H9 (cell line): ENCODE results near the gene MED1. TPM values are rescaled to one million over a fixed set of nuclear protein-coding genes. Genes with fewer than 3 reads are reported as not detected.
"Not testable (repeated sequence)": the region's sequence is repeated elsewhere in the genome, so short reads cannot be mapped to it uniquely, and the experiment has no call there.

ENCODE experiments used
- DNase-seq: peaks from one replicate; pipeline ENCODE4 v3.0.0-alpha.2; 2017
- H2AFZ ChIP-seq: one replicate; pipeline ENCODE4 v1.6.1; 2013; ENCODE audit warnings: mild to moderate bottlenecking, low read length, control low read depth, moderate library complexity
- H2AK5ac ChIP-seq: 2 replicates; pipeline ENCODE4 v1.6.1; 2013; ENCODE audit warnings: low read length, control low read depth, mixed read lengths; ENCODE audit not compliant: insufficient read length
- H2BK120ac ChIP-seq: one replicate; pipeline ENCODE4 v1.6.1; 2013; ENCODE audit warnings: low read depth, mild to moderate bottlenecking, low read length, control low read depth, inconsistent platforms; ENCODE audit not compliant: poor library complexity, severe bottlenecking
- H2BK12ac ChIP-seq: 2 replicates; pipeline ENCODE4 v1.6.1; 2013; ENCODE audit warnings: low read length, control low read depth, mixed read lengths, low read depth; ENCODE audit not compliant: insufficient read length
- H2BK15ac ChIP-seq: 2 replicates; pipeline ENCODE4 v1.6.1; 2013; ENCODE audit warnings: low read depth, low read length, control low read depth
- H2BK20ac ChIP-seq: one replicate; pipeline ENCODE4 v1.6.1; 2013; ENCODE audit warnings: low read depth, mild to moderate bottlenecking, low read length, control low read depth, inconsistent platforms; ENCODE audit not compliant: poor library complexity, severe bottlenecking
- H2BK5ac ChIP-seq: 2 replicates; pipeline ENCODE4 v1.6.1; 2013; ENCODE audit warnings: low read length, control low read depth, mixed read lengths; ENCODE audit not compliant: insufficient read length
- H3K14ac ChIP-seq: 2 replicates; pipeline ENCODE4 v1.6.1; 2013; ENCODE audit warnings: low read length, control low read depth; ENCODE audit not compliant: insufficient read depth
- H3K18ac ChIP-seq: 2 replicates; pipeline ENCODE4 v1.6.1; 2013; ENCODE audit warnings: low read depth, mild to moderate bottlenecking, mixed read lengths, low read length, control low read depth; ENCODE audit not compliant: insufficient read length
- H3K23ac ChIP-seq: 2 replicates; pipeline ENCODE4 v1.6.1; 2013; ENCODE audit warnings: low read length, control low read depth, mixed read lengths, low read depth; ENCODE audit not compliant: insufficient read length
- H3K23me2 ChIP-seq: 2 replicates; pipeline ENCODE4 v1.6.1; 2013; ENCODE audit warnings: low read depth, mild to moderate bottlenecking, mixed read lengths, low read length, control low read depth; ENCODE audit not compliant: insufficient read length, poor library complexity, severe bottlenecking
- H3K27ac ChIP-seq: 2 replicates; pipeline ENCODE4 v1.5.1; 2013; ENCODE audit warnings: low read length, control low read depth, mixed read lengths, low read depth; ENCODE audit not compliant: insufficient read length
- H3K27me3 ChIP-seq: 2 replicates; pipeline ENCODE4 v1.6.1; 2013; ENCODE audit warnings: low read length, control low read depth, inconsistent platforms; ENCODE audit not compliant: insufficient read depth
- H3K4ac ChIP-seq: 2 replicates; pipeline ENCODE4 v1.6.1; 2013; ENCODE audit warnings: low read depth, mild to moderate bottlenecking, control low read depth, inconsistent platforms, low read length, moderate library complexity
- H3K4me1 ChIP-seq: 2 replicates; pipeline ENCODE4 v1.6.1; 2013; ENCODE audit warnings: low read length, control low read depth, inconsistent platforms; ENCODE audit not compliant: insufficient read depth
- H3K4me2 ChIP-seq: 2 replicates; pipeline ENCODE4 v1.6.1; 2013; ENCODE audit warnings: low read length, control low read depth, mixed read lengths; ENCODE audit not compliant: insufficient read length, insufficient read depth
- H3K56ac ChIP-seq: 2 replicates; pipeline ENCODE4 v1.6.1; 2013; ENCODE audit warnings: low read depth, mild to moderate bottlenecking, mixed read lengths, low read length, control low read depth; ENCODE audit not compliant: insufficient read length
- H3K79me1 ChIP-seq: 2 replicates; pipeline ENCODE4 v1.6.1; 2013; ENCODE audit warnings: low read depth, mild to moderate bottlenecking, moderate library complexity, low read length, control low read depth, inconsistent platforms; ENCODE audit not compliant: insufficient read depth, poor library complexity, severe bottlenecking
- H3K79me2 ChIP-seq: 2 replicates; pipeline ENCODE4 v1.6.1; 2013; ENCODE audit warnings: low read length, control low read depth, inconsistent platforms; ENCODE audit not compliant: insufficient read depth
- H3K9ac ChIP-seq: 2 replicates; pipeline ENCODE4 v1.6.1; 2013; ENCODE audit warnings: low read length, control low read depth, mixed read lengths; ENCODE audit not compliant: insufficient read length; ENCODE audit errors: extremely low read depth
- H3K9me3 ChIP-seq: one replicate; pipeline ENCODE4 v1.6.1; 2013; ENCODE audit warnings: low read depth, low read length, inconsistent platforms; ENCODE audit not compliant: control insufficient read depth
- H3T11ph ChIP-seq: one replicate; pipeline ENCODE4 v1.6.1; 2013; ENCODE audit warnings: mild to moderate bottlenecking, low read length, control low read depth, inconsistent platforms
- H4K20me1 ChIP-seq: one replicate; pipeline ENCODE4 v1.6.1; 2013; ENCODE audit not compliant: control insufficient read depth, insufficient read length, insufficient read depth
- H4K5ac ChIP-seq: 2 replicates; pipeline ENCODE4 v1.6.1; 2013; ENCODE audit warnings: low read depth, mild to moderate bottlenecking, mixed read lengths, low read length, control low read depth; ENCODE audit not compliant: insufficient read length
- H4K8ac ChIP-seq: replicated peaks from 2 replicates; pipeline ENCODE4 v1.6.1; 2013; ENCODE audit warnings: low read length, control low read depth, mixed read lengths, low read depth; ENCODE audit not compliant: insufficient read length
- H4K91ac ChIP-seq: 2 replicates; pipeline ENCODE4 v1.6.1; 2013; ENCODE audit warnings: low read depth, mild to moderate bottlenecking, moderate library complexity, mixed read lengths, low read length, control low read depth; ENCODE audit not compliant: insufficient read length
- H3K27ac Mint-ChIP-seq, 3 experiments: 2 replicates in 2 of 3; 3 replicates in 1 of 3; pipeline ENCODE4 v1.8.0; 2020 to 2021; ENCODE audit warnings: mixed read lengths in 3 of 3, mild to moderate bottlenecking in 1 of 3, moderate library complexity in 1 of 3
- H3K27me3 Mint-ChIP-seq: 2 replicates; pipeline ENCODE4 v1.8.0; 2021; ENCODE audit warnings: low read depth, mild to moderate bottlenecking, moderate library complexity, mixed read lengths
- H3K36me3 Mint-ChIP-seq, 3 experiments: 2 replicates in 2 of 3; 3 replicates in 1 of 3; pipeline ENCODE4 v1.8.0; 2020 to 2021; ENCODE audit warnings: low read depth in 3 of 3, mixed read lengths in 3 of 3; ENCODE audit not compliant: insufficient read depth in 1 of 3
- H3K4me1 Mint-ChIP-seq, 2 experiments: 2 replicates each; pipeline ENCODE4 v1.8.0; 2020; ENCODE audit warnings: mixed read lengths in 2 of 2
- H3K4me3 Mint-ChIP-seq, 2 experiments: 2 replicates in 1 of 2; 3 replicates in 1 of 2; pipeline ENCODE4 v1.8.0; 2020 to 2021; ENCODE audit warnings: mild to moderate bottlenecking in 2 of 2, mixed read lengths in 2 of 2, moderate library complexity in 1 of 2
- H3K9me3 Mint-ChIP-seq, 2 experiments: 2 replicates in 1 of 2; 3 replicates in 1 of 2; pipeline ENCODE4 v1.8.0; 2020; ENCODE audit warnings: mild to moderate bottlenecking in 2 of 2, mixed read lengths in 2 of 2, moderate library complexity in 1 of 2
- CTCF ChIP-seq: fragments of 200-600 bp; sonication (generic); conservative IDR thresholded peaks from 3 replicates; pipeline ENCODE4 v1.8.0; 2021; ENCODE audit warnings: antibody characterized with exemption, mild to moderate bottlenecking
- WGBS: extraction: QIAGEN DNeasy Blood & Tissue Kit; methylation state at CpG from one replicate; pipeline ENCODE4 v1.1.7; 2013; ENCODE audit warnings: missing lambda C conversion rate, low lambda C conversion rate, mixed read lengths; ENCODE audit not compliant: insufficient read length; ENCODE audit errors: extremely low coverage; 5-methylcytosine and 5-hydroxymethylcytosine counted together
- total RNA-seq: library from RNA; stranded (reverse); gene quantifications from 2 replicates; pipeline ENCODE4 v1.2.1, GENCODE V29; 2021

MED1 gene
- total RNA-seq, 1 experiment from 2014 or later = 59.2 TPM

GRCh38 chr17:39483506-39483905 lies 32.4 kb upstream of the MED1 start:
- H3K4me1 Mint-ChIP-seq = no peaks in the 10 kb centered on the region
- H3K36me3 Mint-ChIP-seq = peaks cover 3 to 37% (median 19%) of the 10 kb centered on the region in 3 experiments; a peak in 5 of 7 replicates
- no peak overlapping the region for H3T11ph ChIP-seq
- H3K79me1 ChIP-seq = peaks cover 5% of the 10 kb centered on the region
- no peak for TF ChIP-seq CTCF
- no peaks in the 10 kb centered on the region for H3K9me3 Mint-ChIP-seq
- H2AK5ac ChIP-seq = no peak overlapping the region
- H4K8ac ChIP-seq = no peak overlapping the region
- WGBS = no CpG with 5 or more reads among the region's 6 CpGs
- H3K27me3 Mint-ChIP-seq = no peaks in the 10 kb centered on the region
- H2BK120ac ChIP-seq = no peak overlapping the region
- no peak overlapping the region for H3K23ac ChIP-seq
- H2BK20ac ChIP-seq = no peak overlapping the region
- no peak overlapping the region for H2BK5ac ChIP-seq
- H3K9ac ChIP-seq = no peak overlapping the region
- no peak overlapping the region for H2BK12ac ChIP-seq
- H3K27ac ChIP-seq = no peak overlapping the region
- no peak overlapping the region for H3K4me2 ChIP-seq
- no peaks in the 10 kb centered on the region for H3K23me2 ChIP-seq
- no peaks in the 10 kb centered on the region for H3K9me3 ChIP-seq
- H3K4ac ChIP-seq = no peak overlapping the region
- H2AFZ ChIP-seq = no peak overlapping the region
- H4K91ac ChIP-seq = no peak overlapping the region
- no peak overlapping the region for H3K4me3 Mint-ChIP-seq
- no peak overlapping the region for H2BK15ac ChIP-seq
- H3K27ac Mint-ChIP-seq = peak overlapping the region in 1 of 3 experiments; percentile 74; a peak in 1 of 7 replicates
- H4K5ac ChIP-seq = no peak overlapping the region
- H3K18ac ChIP-seq = no peak overlapping the region
- H3K79me2 ChIP-seq = no peaks in the 10 kb centered on the region
- no peaks in the 10 kb centered on the region for H4K20me1 ChIP-seq
- no peaks in the 10 kb centered on the region for H3K4me1 ChIP-seq
- H3K56ac ChIP-seq = no peak overlapping the region
- DNase-seq = no peak
- no peak overlapping the region for H3K14ac ChIP-seq
- H3K27me3 ChIP-seq = no peaks in the 10 kb centered on the region

DNA sequence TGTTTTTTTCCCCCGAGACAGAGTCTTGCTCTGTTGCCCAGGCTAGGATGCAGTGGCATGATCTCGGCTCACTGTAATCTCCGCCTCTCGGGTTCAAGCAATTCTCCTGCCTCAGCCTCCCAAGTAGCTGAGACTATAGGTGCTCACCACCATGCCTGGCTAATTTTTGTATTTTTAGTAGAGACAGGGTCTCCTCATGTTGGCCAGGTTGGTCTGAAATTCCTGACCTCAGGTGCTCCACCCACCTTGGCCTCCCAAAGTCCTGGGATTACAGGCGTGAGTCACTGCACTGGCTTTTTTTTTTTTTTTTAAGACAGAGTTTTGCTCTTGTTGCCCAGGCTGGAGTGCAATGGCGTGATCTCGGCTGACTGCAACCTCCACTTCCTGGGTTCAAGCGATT lies 28.6 kb upstream of the MED1 start:
- H3K9me3 ChIP-seq, H2AFZ ChIP-seq, H3K27ac Mint-ChIP-seq, H3K9me3 Mint-ChIP-seq, H3K14ac ChIP-seq, H4K5ac ChIP-seq, H2BK20ac ChIP-seq, H3K18ac ChIP-seq, H4K91ac ChIP-seq, H3K27ac ChIP-seq, H3K9ac ChIP-seq, H3K23me2 ChIP-seq, DNase-seq, H3K23ac ChIP-seq, H3K4me2 ChIP-seq, H2BK12ac ChIP-seq, H4K8ac ChIP-seq, H2BK120ac ChIP-seq, H3K79me2 ChIP-seq, H3T11ph ChIP-seq, H3K79me1 ChIP-seq, H3K4me3 Mint-ChIP-seq, H3K27me3 Mint-ChIP-seq, H3K27me3 ChIP-seq, H3K4me1 ChIP-seq, H2AK5ac ChIP-seq, H2BK5ac ChIP-seq, H2BK15ac ChIP-seq, H3K4me1 Mint-ChIP-seq, H3K4ac ChIP-seq, H3K56ac ChIP-seq, H4K20me1 ChIP-seq: not testable (repeated sequence)
- no CpG with 5 or more reads among the region's 8 CpGs for WGBS
- H3K36me3 Mint-ChIP-seq = peaks cover 3 to 45% (median 36%) of the 10 kb centered on the region in 3 experiments; a peak in 5 of 7 replicates
